Measurements from ENCODE around the gene NLGN3.
"Not testable (repeated sequence)": the region's sequence is repeated elsewhere in the genome, so short reads cannot be mapped to it uniquely, and the experiment has no call there.

Gene NLGN3

DNA sequence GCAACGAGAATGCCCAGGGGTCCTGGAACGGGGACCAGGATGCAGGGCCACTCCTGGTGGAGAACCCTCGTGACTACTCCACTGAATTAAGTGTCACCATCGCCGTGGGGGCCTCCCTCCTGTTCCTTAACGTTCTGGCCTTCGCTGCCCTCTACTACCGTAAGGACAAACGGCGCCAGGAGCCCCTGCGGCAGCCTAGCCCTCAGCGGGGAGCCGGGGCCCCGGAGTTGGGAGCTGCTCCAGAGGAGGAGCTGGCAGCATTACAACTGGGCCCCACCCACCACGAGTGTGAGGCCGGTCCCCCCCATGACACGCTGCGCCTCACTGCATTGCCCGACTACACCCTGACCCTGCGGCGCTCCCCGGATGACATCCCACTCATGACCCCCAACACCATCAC is 24.9 kb downstream of the NLGN3 start:
- in situ Hi-C loops (cut with MboI; ENCODE audit: low sequenced_read_pairs), result no loop called here

DNA sequence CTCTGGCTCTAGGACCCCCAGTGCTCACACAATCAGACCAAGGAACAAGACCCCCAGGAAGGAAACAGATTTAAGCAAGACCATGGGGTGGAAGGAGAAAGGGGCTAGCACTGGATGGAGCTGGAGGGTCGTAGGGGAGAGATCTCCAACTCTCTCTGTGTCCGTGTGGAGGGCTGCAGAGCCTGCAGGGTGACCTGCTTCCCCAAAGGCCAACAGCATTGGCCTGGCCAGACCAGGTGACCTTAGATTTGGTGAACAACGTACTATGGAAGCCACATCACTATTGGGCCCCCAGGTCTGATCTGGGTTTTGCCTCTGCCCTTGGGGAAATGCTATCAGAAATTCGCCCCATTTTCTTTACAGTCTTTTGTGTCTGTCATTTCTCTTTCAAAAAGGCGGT is 26.0 kb downstream of the NLGN3 start:
- in situ Hi-C loops (cut with MboI; ENCODE audit: low sequenced_read_pairs), result no loop called here

DNA sequence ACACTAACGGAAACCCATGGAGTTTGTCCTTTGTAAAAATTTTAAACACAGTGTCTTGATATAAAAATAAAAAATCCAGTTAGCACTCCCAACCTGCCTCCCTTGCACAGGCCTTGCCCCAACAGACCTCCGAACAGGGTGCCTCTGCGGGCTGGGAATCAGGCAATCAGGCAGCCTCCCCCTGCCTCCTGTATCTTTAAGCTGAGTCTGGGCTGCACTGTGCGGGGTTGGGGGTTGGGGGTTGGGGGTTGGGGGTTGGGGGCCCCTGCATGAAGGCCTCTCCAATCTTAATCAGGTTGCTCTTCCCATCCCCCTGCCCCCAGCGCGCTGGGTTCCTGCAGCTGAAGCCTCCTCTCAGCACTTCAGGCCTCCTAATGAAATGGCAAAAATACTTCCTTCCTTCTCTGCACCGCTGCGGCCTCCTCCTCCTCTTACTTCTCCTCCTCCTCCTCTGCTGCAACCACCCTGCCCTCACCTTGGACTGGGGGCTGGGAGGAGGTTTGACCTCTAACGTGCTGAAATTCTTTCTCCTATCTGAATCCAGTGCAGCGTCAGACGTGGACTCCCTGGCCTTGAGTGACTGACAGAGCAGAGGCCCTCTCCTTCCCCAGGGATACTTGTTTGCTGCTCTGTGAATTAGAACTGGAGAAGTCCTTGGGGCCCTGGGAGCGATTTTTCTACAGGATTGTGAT is 26.6 kb downstream of the NLGN3 start:
- in situ Hi-C loops (cut with MboI; ENCODE audit: low sequenced_read_pairs), result no loop called here

DNA sequence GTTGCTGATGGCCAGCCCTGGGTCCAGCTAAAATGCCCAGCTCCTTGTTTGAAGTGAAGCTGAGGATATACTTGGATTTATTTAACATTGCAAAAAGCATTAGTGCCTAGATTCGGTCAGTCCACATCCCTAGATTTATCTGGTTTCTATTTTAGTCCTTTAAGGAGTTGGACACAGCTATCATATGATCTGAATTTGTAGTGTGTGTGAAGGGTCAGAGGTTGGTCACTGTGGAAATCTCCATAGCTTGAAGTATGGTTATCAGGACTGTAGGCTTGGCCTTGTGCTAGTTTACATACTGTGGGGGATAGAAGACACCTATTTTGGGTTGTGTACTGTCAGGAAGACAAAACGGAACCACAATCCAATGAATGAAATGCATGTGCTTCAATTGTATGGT is 28.8 kb downstream of the NLGN3 start:
- in situ Hi-C loops (cut with MboI; ENCODE audit: low sequenced_read_pairs), result no loop called here

DNA sequence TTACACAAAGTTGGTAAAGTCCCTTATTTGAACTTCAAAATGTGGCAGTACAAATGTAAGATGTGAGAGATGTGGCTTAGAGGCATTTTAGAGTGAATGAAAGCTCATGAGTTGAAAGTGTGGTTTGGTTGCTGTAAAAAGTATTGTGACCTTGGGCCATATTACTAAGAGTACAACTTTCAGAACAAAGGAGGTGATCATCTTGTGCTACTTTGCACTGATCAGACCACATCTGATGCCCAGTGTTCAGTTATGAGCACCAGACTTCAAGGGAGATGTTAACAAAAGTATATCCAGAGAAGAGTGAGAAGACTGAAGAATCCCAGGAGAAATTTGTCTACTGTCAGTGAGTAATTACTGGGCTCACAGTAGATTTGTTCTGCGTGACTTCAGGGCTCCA is 30.2 kb downstream of the NLGN3 start:
- in situ Hi-C loops (cut with MboI; ENCODE audit: low sequenced_read_pairs), result no loop called here

DNA sequence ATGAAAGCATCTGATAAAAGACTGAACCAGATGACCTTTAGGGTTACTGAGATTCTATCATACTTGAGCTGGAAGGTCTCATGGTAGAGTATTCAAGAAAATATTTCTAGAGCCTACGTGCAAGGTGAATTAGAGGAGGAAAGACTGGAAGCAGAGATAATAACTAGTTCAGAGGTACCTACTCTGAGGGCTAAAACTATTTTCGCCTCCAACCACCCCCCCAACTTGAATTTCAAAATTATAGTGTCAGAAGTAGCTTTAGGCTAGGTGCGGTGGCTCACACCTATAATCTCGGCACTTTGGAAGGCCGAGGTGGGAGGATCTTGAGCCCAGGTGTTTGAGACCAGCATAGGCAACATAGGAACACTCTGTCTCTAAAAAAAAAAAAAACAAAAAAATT is 30.9 kb downstream of the NLGN3 start:
- in situ Hi-C loops (cut with MboI; ENCODE audit: low sequenced_read_pairs), result no loop called here

DNA sequence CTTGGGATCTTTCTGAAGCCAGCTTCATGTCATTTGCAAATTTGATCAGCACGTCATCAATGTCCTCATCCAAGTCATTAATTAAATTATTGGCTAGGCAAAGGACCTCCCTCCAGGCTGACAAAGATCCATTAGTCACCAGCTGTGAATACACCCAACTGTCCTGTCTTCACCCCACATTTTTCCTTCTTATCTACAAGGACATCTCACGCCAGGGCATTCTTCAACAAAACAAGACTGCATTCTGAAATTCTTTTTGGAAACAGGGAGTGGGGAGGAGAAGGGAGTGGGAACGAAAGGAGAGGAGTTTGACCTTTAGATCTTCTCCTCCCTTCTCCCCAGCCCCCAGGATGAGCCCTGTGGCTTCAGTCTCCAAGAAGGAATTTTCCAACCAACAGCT is 32.7 kb downstream of the NLGN3 start:
- in situ Hi-C loops (cut with MboI; ENCODE audit: low sequenced_read_pairs), result no loop called here

DNA sequence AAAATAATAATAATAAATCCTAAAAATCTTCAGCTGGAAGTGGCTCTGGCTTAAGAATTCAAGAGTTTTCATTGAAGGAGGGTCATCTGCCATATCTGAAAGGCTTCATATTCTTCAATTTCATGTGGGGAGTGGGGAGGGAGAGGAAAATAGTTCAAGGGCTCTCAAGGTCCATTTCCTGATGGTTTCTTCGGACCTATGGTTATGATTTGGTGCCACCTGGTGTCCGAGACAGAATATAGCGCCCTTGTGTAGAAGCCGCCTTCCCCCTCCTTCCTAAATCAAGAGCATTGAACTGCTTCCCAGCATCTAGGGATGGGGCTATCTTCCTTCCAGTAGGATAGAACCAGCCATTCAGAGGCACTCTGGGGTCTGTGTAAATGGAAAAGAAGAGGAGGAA is 34.3 kb downstream of the NLGN3 start:
- in situ Hi-C loops (cut with MboI; ENCODE audit: low sequenced_read_pairs), result no loop called here

DNA sequence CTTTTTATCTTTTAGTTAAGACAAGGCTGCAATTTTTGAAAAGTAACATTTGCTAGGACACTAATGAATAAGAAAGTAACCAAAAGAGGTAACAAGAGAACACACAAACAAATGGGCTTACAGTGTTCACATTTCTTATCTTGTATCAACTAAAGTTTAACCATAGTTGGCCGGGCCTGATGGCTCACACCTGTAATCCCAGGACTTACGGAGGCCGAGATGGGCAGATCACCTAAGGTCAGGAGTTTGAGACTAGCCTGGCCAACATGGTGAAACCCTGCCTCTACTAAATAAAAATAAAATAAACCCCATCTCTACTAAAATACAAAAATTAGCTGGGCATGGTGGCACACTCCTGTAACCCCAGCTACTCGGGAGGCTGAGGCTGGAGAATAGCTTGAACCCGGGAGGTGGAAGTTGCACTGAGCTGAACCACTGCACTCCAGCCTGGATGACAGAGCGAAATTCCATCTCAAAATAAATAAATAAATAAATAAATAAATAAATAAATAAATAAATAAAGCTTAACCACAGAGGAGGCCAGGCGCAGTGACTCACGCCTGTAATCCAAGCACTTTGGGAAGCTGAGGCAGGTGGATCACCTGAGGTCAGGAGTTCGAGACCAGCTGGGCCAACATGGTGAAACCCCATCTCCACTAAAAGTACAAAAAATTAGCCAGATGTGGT is 36.1 kb downstream of the NLGN3 start:
- in situ Hi-C loops (cut with MboI; ENCODE audit: low sequenced_read_pairs), result not testable (repeated sequence)

DNA sequence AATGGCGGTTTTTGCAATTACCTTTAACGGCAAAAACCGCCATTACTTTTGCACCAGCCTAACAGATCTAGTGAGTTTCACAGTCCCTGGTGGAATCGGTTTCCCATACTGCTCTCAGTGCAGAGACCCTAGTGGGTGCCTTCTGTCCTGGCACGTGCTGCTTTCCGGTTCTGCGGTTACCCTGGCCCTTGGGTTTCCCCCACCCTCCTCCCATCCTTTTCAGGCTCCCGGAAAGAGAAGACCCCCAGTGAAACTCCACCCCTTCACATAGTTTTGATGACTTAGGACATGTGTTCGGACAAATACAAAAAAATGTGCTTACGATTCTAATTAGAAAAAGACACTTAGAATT is 36.9 kb downstream of the NLGN3 start:
- in situ Hi-C loops (cut with MboI; ENCODE audit: low sequenced_read_pairs), result no loop called here

DNA sequence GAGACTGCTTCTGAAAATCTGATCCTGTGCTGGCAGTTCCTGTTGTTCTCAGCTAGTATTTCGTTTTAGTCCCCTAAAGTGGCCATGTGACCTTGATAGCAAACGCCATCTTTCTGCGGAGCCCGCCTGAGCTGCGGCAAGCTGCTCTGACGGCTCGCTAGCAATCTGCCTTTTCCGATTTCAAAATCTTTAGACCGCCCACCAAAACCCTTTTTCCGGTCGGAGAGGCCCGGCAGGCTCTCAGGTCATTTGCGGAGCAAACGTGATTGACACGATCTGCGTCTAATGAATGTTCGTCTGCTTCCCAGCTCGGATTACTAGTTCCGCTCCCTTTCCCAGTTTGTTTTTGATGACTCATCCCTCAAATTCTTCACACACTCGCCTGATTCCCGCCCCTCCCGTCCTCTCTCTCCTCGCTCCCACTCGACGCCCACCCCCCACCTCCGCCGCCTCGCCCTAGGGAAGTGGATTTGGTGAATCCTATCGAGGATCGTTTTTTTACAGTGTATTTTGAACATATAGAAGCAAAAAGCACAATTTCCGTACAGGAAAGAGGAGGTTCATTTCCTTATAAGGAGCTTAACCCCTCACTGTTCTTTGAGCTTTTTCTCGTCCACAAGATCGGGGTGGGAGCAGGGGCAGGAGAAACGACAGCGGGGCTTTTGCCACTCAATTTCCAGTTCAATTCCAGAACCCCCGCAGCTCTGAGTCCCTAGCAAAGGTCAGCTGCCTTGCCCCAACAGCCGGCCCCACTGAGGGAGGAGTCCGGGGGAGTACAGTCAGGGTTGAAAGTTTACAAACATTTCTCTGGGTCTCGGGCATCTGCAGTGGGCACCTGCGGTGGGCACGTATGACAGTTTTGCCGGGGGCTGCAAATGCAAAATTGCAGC is 37.5 kb downstream of the NLGN3 start:
- in situ Hi-C loops (cut with MboI; ENCODE audit: low sequenced_read_pairs), result no loop called here

DNA sequence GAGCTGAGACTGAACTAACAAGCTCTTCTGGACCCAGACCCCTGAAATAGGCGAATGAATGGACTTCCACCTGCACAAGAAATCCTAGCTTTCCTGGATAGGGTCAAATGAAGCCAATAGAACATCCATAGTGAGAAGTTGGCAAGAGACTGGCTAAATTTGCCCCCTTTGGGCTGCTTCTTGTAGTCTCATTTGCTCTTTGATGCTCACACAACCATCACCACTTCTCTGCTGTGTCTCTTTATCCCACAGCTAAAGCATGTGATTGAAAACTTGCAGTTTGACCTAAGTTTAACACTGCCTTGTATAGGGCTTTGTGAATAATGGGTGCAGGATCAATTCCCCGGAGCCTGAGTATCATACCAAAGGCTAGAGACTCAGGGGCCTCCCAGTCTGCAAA is 38.2 kb downstream of the NLGN3 start:
- in situ Hi-C loops (cut with MboI; ENCODE audit: low sequenced_read_pairs), result no loop called here

DNA sequence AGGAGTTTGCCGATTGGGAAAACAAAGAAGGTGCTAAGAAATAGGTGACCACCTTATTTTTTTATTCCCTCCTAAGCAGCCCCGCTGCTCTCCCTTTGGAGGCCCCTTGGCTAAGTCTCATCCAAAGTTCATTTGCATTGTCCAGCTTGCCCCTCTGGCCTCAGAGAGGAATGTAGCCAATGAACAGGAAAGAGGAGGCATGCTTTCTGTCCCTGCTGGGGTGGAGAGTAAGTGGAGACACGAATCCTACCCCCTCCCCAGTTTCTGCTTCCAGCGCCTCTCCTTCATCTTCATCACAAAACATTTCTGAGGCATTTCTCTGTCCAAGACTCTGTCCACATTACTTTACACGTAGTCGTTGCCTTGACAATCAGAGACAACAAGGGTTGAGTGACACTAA is 38.7 kb downstream of the NLGN3 start:
- in situ Hi-C loops (cut with MboI; ENCODE audit: low sequenced_read_pairs), result no loop called here

DNA sequence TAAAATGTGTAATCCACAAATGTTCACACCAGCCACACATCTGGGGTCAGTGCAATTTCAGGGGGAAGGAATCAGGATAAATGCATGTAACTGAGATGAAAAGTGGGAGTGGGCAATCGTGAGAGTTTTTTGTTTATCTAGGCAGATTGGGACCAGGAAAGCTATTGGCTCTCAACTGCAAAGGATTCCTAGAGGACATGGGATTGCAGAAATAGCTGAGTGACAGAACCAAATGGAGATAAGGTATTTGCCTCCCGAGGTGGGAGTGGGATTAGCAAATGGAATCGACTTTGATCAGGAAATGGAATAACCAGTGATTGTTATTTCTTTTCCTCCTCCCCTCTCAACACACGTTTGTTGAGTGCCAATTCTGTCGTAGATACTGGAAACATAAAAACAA is 39.5 kb downstream of the NLGN3 start:
- in situ Hi-C loops (cut with MboI; ENCODE audit: low sequenced_read_pairs), result no loop called here

DNA sequence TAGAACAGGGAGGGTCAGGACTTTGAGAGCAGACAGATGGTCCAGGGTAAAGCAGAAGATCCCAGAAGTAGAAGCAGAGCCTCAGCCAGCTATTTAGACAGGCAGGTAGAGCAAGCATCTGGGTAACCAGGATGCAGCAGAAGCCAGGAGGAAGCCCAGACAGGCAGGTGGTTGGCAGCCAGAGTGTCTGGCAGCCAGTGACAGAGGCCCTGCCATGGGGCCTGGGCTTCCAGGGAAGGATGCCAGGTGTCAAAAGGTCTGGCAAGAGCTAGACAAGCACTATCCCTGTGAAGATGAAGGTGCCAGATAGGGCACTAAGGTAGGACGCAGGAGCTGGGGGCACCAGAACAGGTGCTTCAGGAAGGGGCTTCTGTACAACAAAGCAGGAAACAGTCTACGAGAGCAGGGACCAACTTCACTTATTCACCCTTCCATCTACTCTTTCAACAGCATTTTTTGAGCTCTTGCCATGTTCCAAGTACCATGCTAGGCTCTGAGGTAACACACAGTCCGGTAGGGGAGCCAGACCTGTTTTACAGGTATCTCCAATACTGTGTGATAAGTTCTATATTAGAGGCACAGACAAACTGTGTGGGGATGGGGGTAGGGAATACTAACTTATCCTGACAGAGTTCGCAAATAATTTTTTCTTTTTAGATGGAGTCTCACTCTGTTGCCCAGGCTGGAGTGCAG is 40.3 kb downstream of the NLGN3 start:
- in situ Hi-C loops (cut with MboI; ENCODE audit: low sequenced_read_pairs), result no loop called here

DNA sequence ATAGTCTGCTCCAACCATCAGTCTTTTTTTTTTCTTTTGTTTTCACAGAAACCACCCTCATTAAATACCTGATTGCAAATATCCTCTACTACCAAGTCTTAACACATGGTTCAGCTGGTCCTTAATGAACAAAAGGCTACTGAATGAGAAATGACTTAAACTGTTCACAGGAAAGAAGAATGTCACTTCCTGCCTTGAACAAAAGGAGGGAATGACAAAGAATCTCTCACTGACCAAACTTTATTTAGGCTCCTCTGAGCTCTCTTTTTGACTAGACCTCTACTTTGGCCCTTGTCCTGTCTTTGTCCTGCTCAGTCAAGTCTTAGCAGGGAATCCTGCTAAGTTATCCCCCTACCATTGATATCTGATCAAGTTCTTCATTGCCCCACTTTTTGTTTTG is 46.6 kb downstream of the NLGN3 start:
- in situ Hi-C loops (cut with MboI; ENCODE audit: low sequenced_read_pairs), result no loop called here

DNA sequence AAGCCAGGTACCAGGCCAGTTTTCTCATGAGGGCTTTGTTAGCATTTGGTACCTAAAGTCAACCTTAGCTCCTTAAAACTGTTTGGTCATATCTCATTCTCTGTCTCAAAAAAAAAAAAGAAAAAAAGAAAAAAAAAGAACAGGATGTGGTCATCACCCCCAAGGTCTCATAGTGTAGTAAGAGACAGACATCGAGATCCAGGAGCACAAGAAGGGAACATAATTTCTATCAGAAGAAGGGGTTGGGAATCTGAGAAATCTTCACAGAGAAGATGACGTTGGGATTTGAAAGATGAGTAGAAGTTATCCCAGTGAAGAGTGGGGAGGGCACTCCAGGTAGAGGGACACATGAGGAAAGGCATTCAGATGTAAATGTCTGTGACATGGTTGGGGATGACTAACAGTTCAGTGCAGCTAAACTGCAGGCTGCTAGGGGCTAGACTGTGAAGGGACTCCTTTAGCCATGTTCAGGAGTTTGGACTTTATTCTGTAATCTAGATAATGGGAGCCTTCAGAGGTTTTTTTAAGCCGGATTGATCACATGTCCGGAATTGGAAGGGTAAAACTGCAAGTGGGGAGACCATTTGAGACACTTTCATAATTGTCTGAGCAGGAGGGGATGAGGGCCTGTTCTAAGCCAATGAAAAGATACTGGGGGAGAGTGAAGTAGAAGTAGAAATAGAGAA is 51.5 kb downstream of the NLGN3 start:
- in situ Hi-C loops (cut with MboI; ENCODE audit: low sequenced_read_pairs), result no loop called here

DNA sequence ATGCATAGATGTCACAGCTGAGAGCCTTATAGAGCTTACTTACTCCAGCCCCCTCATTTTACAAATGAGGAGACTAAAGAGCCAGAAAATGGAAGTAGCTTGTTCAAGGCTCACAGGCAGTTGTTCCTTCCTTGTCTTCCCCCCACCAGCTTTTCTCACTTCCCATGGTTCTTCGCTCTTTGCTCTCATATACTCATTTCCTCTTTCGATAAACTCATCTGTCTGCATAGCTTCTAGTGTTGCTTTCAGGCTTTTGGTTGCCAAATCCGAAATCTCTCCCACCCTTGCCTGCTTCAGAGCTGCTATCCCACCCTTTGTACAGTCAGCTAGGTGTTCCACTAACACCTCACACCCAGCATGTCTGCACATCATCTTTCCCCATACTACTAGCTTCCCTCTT is 53.4 kb downstream of the NLGN3 start:
- in situ Hi-C loops (cut with MboI; ENCODE audit: low sequenced_read_pairs), result no loop called here

DNA sequence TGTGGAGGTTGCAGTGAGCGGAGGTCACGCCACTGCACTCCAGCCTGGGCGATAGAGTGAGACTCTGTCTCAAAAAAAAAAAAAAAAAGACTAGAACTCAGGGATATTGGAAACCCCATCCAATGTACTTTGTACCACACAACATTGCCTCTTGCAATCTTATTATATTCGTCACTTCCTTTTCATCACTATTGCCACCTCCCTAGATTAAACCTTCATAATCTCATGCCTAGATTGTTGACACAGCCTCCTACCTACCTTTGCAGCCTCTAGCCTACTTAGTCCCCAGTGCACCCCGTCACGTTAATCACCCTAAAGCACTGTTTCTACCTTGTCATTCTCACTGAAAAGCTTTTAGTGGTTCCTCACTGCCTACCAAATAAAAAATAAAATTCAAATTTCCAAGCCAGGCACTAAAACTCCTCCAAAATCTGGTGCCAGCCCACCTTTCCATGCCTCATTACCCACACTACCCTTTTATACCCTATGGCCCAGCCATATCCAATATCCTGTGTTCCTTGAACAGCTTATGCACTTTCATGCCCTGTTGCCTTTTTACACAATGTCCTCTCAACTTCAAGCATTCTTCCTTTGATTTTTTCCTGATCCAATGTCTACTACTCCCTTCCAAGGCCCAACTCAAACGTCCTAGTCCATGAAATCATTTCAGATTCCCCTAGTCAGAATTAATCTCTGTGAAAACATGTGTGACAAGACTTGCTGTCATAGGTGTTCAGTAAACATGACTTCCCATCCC is 54.8 kb downstream of the NLGN3 start:
- in situ Hi-C loops (cut with MboI; ENCODE audit: low sequenced_read_pairs), result no loop called here

DNA sequence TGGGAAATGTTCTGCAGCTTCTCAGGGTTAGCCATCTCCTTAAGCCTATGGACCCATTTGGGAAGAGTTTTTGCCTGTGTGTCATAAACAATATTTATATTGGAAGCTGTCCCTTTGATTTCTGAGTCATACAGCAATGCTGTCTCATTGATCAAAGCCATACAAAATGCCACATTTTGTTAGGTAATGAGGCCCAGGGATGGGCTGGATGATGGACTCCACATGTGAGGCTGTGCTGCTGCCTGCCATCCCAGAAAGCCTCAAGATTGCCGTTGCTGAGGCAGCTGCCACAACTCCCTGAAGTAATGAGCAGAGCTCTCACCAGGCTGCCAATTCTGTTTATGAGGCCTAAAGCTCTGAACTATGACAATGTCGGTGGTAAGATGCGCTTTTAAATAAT is 66.2 kb downstream of the NLGN3 start:
- in situ Hi-C loops (cut with MboI; ENCODE audit: low sequenced_read_pairs), result no loop called here

All from HL-60/S4 treated with retinoic acid at 250 ng/mL for 4 days and 3 days (cell line).